ENCODE results near the gene KLHL24.
A peak's percentile ranks its signal among the peaks of the same experiment; 100 is the strongest.

KLHL24 gene

DNA sequence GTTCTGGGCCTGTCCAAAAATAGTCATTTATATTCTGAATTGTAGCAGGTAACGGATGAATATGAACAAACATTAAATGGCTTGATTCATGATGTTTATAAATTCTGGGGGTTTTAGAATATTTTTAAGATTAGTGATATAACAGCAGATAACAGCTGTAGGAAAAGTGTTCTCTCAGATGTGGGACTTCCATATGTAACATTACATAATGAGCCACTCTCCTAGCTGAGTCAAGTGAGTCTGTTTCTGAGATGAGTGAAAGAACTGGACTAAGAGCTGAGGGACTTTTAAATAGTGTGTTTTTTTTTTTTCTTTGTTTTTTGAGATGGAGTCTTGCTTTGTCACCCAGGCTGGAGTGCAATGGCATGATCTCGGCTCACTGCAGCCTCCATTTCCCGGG is 76.1 kb downstream of the KLHL24 start:
- H4K8ac ChIP-seq (ENCODE audit: low read depth, low read length), result no peak overlapping the region
- H3K79me2 ChIP-seq (ENCODE audit: control insufficient read depth, insufficient read depth, low read length), result peaks cover 37% of the 10 kb centered on the region
- no peak overlapping the region for H3K18ac ChIP-seq (ENCODE audit: low read length)
- H3K27me3 ChIP-seq (ENCODE audit: insufficient read depth, low read length, poor library complexity), result no peaks in the 10 kb centered on the region
- H3K4me1 ChIP-seq (ENCODE audit: control insufficient read depth, low read depth, low read length), result no peaks in the 10 kb centered on the region
- H4K5ac ChIP-seq (ENCODE audit: low read length), result no peak overlapping the region
- H2BK5ac ChIP-seq (ENCODE audit: low read length), result no peak overlapping the region
- no peak overlapping the region for H3K9ac ChIP-seq (ENCODE audit: low read length)
- peaks cover 2% of the 10 kb centered on the region for H3K79me1 ChIP-seq (ENCODE audit: low read length)
- H3K27ac ChIP-seq (ENCODE audit: low read depth, low read length), result no peak overlapping the region
- no peak overlapping the region for H3K4ac ChIP-seq (ENCODE audit: low read depth, low read length)
- H2AK5ac ChIP-seq (ENCODE audit: low read length), result no peak overlapping the region
- no peak for DNase-seq
- no peak overlapping the region for H2BK120ac ChIP-seq (ENCODE audit: low read depth, low read length)
- H3K4me3 ChIP-seq (ENCODE audit: low read length), result no peak overlapping the region
- H2BK15ac ChIP-seq (replicated peaks; ENCODE audit: low read depth), result no peak overlapping the region
- no peak overlapping the region for H3K4me2 ChIP-seq (ENCODE audit: low read length)
- no peaks in the 10 kb centered on the region for H3K36me3 ChIP-seq (ENCODE audit: control insufficient read depth, insufficient read depth, low read length)
- no peak overlapping the region for H3K23ac ChIP-seq (ENCODE audit: low read length)
- no CpG with 5 or more reads among the region's 3 CpGs for WGBS (ENCODE audit: extremely low coverage, insufficient coverage, low lambda C conversion rate)
- H3K56ac ChIP-seq (ENCODE audit: low read length), result no peak overlapping the region

DNA sequence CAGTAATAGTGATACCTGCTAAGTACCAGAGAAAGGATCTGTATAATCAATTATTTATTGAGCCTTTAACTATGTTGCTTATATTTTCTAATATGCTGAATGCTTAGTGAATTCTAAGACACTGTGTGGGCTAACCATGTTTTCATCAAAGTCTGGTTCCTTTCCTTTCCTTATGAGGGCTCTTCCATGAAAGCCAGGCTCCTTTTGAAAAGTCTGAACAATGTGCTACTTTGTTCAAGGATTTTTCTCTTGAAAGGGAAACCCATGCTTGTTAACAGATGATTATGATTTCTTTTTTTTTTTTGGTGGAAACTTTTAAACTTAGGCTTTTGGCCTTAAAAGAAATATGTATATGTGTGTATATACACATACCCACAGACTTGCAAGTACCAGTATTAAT is 79.2 kb downstream of the KLHL24 start:
- Histone ChIP-seq H3K4me1 (ENCODE audit: control insufficient read depth, low read depth, low read length) (no peaks in the 10 kb centered on the region), H3K4me2 (ENCODE audit: low read length) (no peak overlapping the region), H3K23ac (ENCODE audit: low read length) (no peak overlapping the region), H2AK5ac (ENCODE audit: low read length) (no peak overlapping the region), H3K4ac (ENCODE audit: low read depth, low read length) (no peak overlapping the region), H3K4me3 (ENCODE audit: low read length) (no peak overlapping the region), H3K56ac (ENCODE audit: low read length) (no peak overlapping the region), H3K27ac (ENCODE audit: low read depth, low read length) (no peak overlapping the region), H4K5ac (ENCODE audit: low read length) (no peak overlapping the region), H2BK15ac (replicated peaks; ENCODE audit: low read depth) (no peak overlapping the region), H3K9ac (ENCODE audit: low read length) (no peak overlapping the region), H2BK5ac (ENCODE audit: low read length) (no peak overlapping the region), H3K36me3 (ENCODE audit: control insufficient read depth, insufficient read depth, low read length) (no peaks in the 10 kb centered on the region), H2BK120ac (ENCODE audit: low read depth, low read length) (no peak overlapping the region), H3K79me2 (ENCODE audit: control insufficient read depth, insufficient read depth, low read length) (peaks cover 13% of the 10 kb centered on the region), H3K79me1 (ENCODE audit: low read length) (no peaks in the 10 kb centered on the region), H3K18ac (ENCODE audit: low read length) (no peak overlapping the region), H3K27me3 (ENCODE audit: insufficient read depth, low read length, poor library complexity) (no peaks in the 10 kb centered on the region), H4K8ac (ENCODE audit: low read depth, low read length) (no peak overlapping the region)
- DNase-seq, result no peak

DNA sequence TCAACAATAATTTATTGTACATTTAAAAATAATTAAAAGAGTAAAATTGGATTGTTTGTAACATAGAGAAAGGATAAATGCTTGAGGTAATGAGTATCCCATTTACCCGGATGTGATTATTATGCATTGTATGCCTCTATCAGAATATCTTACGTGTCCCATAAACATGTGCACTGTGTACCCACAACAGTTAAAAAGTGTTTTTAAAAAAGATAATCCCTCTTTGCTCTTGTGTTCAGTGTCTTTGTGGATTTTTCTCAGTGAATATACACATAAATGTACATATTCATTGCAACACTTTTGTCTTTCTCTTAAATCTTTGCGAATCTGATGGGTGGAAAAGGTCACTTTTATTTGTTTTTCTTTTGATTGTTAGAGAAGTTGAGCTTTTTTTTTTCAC is 82.6 kb downstream of the KLHL24 start:
- WGBS (ENCODE audit: extremely low coverage, insufficient coverage, low lambda C conversion rate), result no CpG with 5 or more reads among the region's 3 CpGs
- no peak overlapping the region for H3K23ac ChIP-seq (ENCODE audit: low read length)

DNA sequence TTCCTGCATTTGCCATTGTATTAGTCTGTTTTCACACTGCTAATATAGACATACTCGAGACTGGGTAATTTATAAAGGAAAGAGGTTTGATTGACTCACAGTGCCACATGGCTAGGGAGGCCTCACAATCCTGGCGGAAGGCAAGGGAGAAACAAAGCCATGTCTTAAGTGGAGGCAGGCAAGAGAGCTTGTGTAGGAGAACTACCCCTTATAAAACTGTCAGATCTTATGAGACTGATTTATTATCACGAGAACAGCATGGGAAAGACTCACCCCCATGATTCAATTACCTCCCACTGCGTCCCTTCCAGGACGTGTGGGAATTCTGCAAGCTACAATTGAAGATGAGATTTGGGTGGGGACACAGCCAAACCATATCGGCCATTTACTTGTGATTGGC is 90.0 kb downstream of the KLHL24 start:
- H2BK120ac ChIP-seq (ENCODE audit: low read depth, low read length), result no peak overlapping the region
- H3K36me3 ChIP-seq (ENCODE audit: control insufficient read depth, insufficient read depth, low read length), result peaks cover 5% of the 10 kb centered on the region
- no peak overlapping the region for H3K9ac ChIP-seq (ENCODE audit: low read length)
- H4K8ac ChIP-seq (ENCODE audit: low read depth, low read length), result no peak overlapping the region
- no peak overlapping the region for H2BK15ac ChIP-seq (replicated peaks; ENCODE audit: low read depth)
- H3K27me3 ChIP-seq (ENCODE audit: insufficient read depth, low read length, poor library complexity), result no peaks in the 10 kb centered on the region
- no peak overlapping the region for H2AK5ac ChIP-seq (ENCODE audit: low read length)
- no peak overlapping the region for H4K5ac ChIP-seq (ENCODE audit: low read length)
- peaks cover 2% of the 10 kb centered on the region for H3K79me1 ChIP-seq (ENCODE audit: low read length)
- no peaks in the 10 kb centered on the region for H3K79me2 ChIP-seq (ENCODE audit: control insufficient read depth, insufficient read depth, low read length)
- WGBS (ENCODE audit: extremely low coverage, insufficient coverage, low lambda C conversion rate), result no CpG with 5 or more reads among the region's 6 CpGs
- no peak overlapping the region for H3K4me2 ChIP-seq (ENCODE audit: low read length)
- H3K27ac ChIP-seq (ENCODE audit: low read depth, low read length), result no peak overlapping the region
- H3K18ac ChIP-seq (ENCODE audit: low read length), result no peak overlapping the region
- no peak overlapping the region for H3K23ac ChIP-seq (ENCODE audit: low read length)
- no peak overlapping the region for H2BK5ac ChIP-seq (ENCODE audit: low read length)
- H3K4me1 ChIP-seq (ENCODE audit: control insufficient read depth, low read depth, low read length), result no peaks in the 10 kb centered on the region
- no peak overlapping the region for H3K56ac ChIP-seq (ENCODE audit: low read length)
- no peak overlapping the region for H3K4me3 ChIP-seq (ENCODE audit: low read length)
- DNase-seq, result peak; percentile 5
- no peak overlapping the region for H3K4ac ChIP-seq (ENCODE audit: low read depth, low read length)

More for the DNA sequence above, 82.6 kb downstream of the KLHL24 start:
- H4K5ac ChIP-seq (ENCODE audit: low read length), result no peak overlapping the region
- DNase-seq, result no peak
- H3K27ac ChIP-seq (ENCODE audit: low read depth, low read length), result no peak overlapping the region
- no peaks in the 10 kb centered on the region for H3K36me3 ChIP-seq (ENCODE audit: control insufficient read depth, insufficient read depth, low read length)
- H2AK5ac ChIP-seq (ENCODE audit: low read length), result no peak overlapping the region
- no peak overlapping the region for H3K4me2 ChIP-seq (ENCODE audit: low read length)
- no peak overlapping the region for H3K4ac ChIP-seq (ENCODE audit: low read depth, low read length)
- no peaks in the 10 kb centered on the region for H3K4me1 ChIP-seq (ENCODE audit: control insufficient read depth, low read depth, low read length)
- no peak overlapping the region for H3K56ac ChIP-seq (ENCODE audit: low read length)
- peaks cover 2% of the 10 kb centered on the region for H3K79me1 ChIP-seq (ENCODE audit: low read length)
- no peak overlapping the region for H3K18ac ChIP-seq (ENCODE audit: low read length)
- H2BK5ac ChIP-seq (ENCODE audit: low read length), result no peak overlapping the region
- no peak overlapping the region for H3K4me3 ChIP-seq (ENCODE audit: low read length)
- no peak overlapping the region for H2BK15ac ChIP-seq (replicated peaks; ENCODE audit: low read depth)
- no peak overlapping the region for H3K9ac ChIP-seq (ENCODE audit: low read length)
- H3K79me2 ChIP-seq (ENCODE audit: control insufficient read depth, insufficient read depth, low read length), result peaks cover 2% of the 10 kb centered on the region
- no peak overlapping the region for H4K8ac ChIP-seq (ENCODE audit: low read depth, low read length)
- no peaks in the 10 kb centered on the region for H3K27me3 ChIP-seq (ENCODE audit: insufficient read depth, low read length, poor library complexity)
- no peak overlapping the region for H2BK120ac ChIP-seq (ENCODE audit: low read depth, low read length)

DNA sequence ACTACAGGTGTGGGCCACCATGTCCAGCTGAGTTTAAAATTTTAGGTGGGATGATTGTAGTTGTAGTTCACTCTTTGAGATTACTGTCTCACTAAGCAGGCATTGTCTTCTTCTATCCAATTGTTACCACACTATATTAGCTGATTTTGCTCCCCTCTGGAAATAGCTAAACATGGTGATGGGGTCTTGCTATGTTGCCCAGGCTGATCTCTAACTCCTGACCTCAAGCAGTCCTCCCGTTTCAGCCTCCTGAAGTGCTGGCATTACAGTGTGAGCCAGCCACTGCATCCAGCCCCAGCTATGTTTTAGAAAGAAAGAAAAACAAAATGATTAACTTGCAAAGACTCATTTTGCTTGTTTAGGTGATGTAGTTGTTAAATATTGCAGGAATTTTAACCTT is 92.8 kb downstream of the KLHL24 start:
- no peak overlapping the region for H2AK5ac ChIP-seq (ENCODE audit: low read length)
- no peak overlapping the region for H2BK15ac ChIP-seq (replicated peaks; ENCODE audit: low read depth)
- no peaks in the 10 kb centered on the region for H3K27me3 ChIP-seq (ENCODE audit: insufficient read depth, low read length, poor library complexity)
- H3K4me2 ChIP-seq (ENCODE audit: low read length), result no peak overlapping the region
- no peak overlapping the region for H4K5ac ChIP-seq (ENCODE audit: low read length)
- no peaks in the 10 kb centered on the region for H3K4me1 ChIP-seq (ENCODE audit: control insufficient read depth, low read depth, low read length)
- WGBS (ENCODE audit: extremely low coverage, insufficient coverage, low lambda C conversion rate), result no CpG with 5 or more reads among the region's 1 CpG
- no peak overlapping the region for H4K8ac ChIP-seq (ENCODE audit: low read depth, low read length)
- no peak overlapping the region for H3K18ac ChIP-seq (ENCODE audit: low read length)
- H3K9ac ChIP-seq (ENCODE audit: low read length), result no peak overlapping the region
- H3K36me3 ChIP-seq (ENCODE audit: control insufficient read depth, insufficient read depth, low read length), result peaks cover 7% of the 10 kb centered on the region
- no peak overlapping the region for H3K4ac ChIP-seq (ENCODE audit: low read depth, low read length)
- H3K27ac ChIP-seq (ENCODE audit: low read depth, low read length), result no peak overlapping the region
- H3K56ac ChIP-seq (ENCODE audit: low read length), result no peak overlapping the region
- no peak overlapping the region for H2BK120ac ChIP-seq (ENCODE audit: low read depth, low read length)
- H3K4me3 ChIP-seq (ENCODE audit: low read length), result no peak overlapping the region
- H3K79me2 ChIP-seq (ENCODE audit: control insufficient read depth, insufficient read depth, low read length), result no peaks in the 10 kb centered on the region
- no peak overlapping the region for H2BK5ac ChIP-seq (ENCODE audit: low read length)
- H3K23ac ChIP-seq (ENCODE audit: low read length), result no peak overlapping the region
- no peaks in the 10 kb centered on the region for H3K79me1 ChIP-seq (ENCODE audit: low read length)
- DNase-seq, result no peak

DNA sequence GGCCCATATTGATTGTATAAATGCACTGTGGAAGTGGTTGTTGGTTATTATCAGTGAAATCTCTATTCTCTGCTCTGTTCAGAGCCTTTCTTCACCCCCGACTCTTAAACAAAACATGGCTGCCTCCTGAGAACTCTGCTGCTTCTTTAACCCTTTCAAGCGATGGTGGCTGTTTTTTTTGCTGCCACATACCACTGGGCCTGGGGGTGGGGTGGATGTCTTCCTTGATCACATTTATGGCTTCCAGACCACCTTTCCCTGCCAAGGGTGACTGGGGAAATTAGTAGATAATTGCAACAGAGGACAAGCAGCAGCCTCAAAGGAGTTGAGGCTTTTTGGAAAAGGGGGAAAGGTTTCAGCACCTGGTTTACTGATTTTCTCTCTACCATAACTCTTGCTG is 94.9 kb downstream of the KLHL24 start:
- no peak overlapping the region for H4K5ac ChIP-seq (ENCODE audit: low read length)
- H3K18ac ChIP-seq (ENCODE audit: low read length), result no peak overlapping the region
- H3K4ac ChIP-seq (ENCODE audit: low read depth, low read length), result no peak overlapping the region
- no peak overlapping the region for H3K4me2 ChIP-seq (ENCODE audit: low read length)
- no peaks in the 10 kb centered on the region for H3K27me3 ChIP-seq (ENCODE audit: insufficient read depth, low read length, poor library complexity)
- whole genome bisulfite sequencing (ENCODE audit: extremely low coverage, insufficient coverage, low lambda C conversion rate), result no CpG with 5 or more reads among the region's 2 CpGs
- H3K79me2 ChIP-seq (ENCODE audit: control insufficient read depth, insufficient read depth, low read length), result peaks cover 2% of the 10 kb centered on the region
- no peak overlapping the region for H2AK5ac ChIP-seq (ENCODE audit: low read length)
- no peak overlapping the region for H3K27ac ChIP-seq (ENCODE audit: low read depth, low read length)
- H3K36me3 ChIP-seq (ENCODE audit: control insufficient read depth, insufficient read depth, low read length), result peaks cover 7% of the 10 kb centered on the region
- H3K4me3 ChIP-seq (ENCODE audit: low read length), result no peak overlapping the region
- DNase-seq, result no peak
- H4K8ac ChIP-seq (ENCODE audit: low read depth, low read length), result no peak overlapping the region
- H3K23ac ChIP-seq (ENCODE audit: low read length), result no peak overlapping the region
- H2BK120ac ChIP-seq (ENCODE audit: low read depth, low read length), result no peak overlapping the region
- H3K4me1 ChIP-seq (ENCODE audit: control insufficient read depth, low read depth, low read length), result no peaks in the 10 kb centered on the region
- no peak overlapping the region for H2BK5ac ChIP-seq (ENCODE audit: low read length)
- no peak overlapping the region for H3K9ac ChIP-seq (ENCODE audit: low read length)
- H3K56ac ChIP-seq (ENCODE audit: low read length), result no peak overlapping the region
- H3K79me1 ChIP-seq (ENCODE audit: low read length), result peaks cover 5% of the 10 kb centered on the region
- H2BK15ac ChIP-seq (replicated peaks; ENCODE audit: low read depth), result no peak overlapping the region
